Mesendoderm (in vitro differentiated cells): ENCODE measurements around the gene BCL6.

Experiments
- DNase-seq: peaks from one replicate; pipeline ENCODE4 v3.0.0; 2013
- H2AK5ac ChIP-seq: 2 replicates; pipeline ENCODE4 v1.6.1; 2013; ENCODE audit warnings: low read length, inconsistent platforms
- H2BK120ac ChIP-seq: 2 replicates; pipeline ENCODE4 v1.6.1; 2013; ENCODE audit warnings: low read depth, mild to moderate bottlenecking, low read length, moderate library complexity, mixed read lengths
- H2BK15ac ChIP-seq: replicated peaks from 2 replicates; pipeline ENCODE4 v1.6.1; 2013; ENCODE audit warnings: low read depth, mild to moderate bottlenecking, moderate library complexity
- H2BK5ac ChIP-seq: 2 replicates; pipeline ENCODE4 v1.6.1; 2013; ENCODE audit warnings: low read length, inconsistent platforms
- H3K18ac ChIP-seq: 2 replicates; pipeline ENCODE4 v1.6.1; 2013; ENCODE audit warnings: mild to moderate bottlenecking, low read length, mixed read lengths
- H3K23ac ChIP-seq: one replicate; pipeline ENCODE4 v1.6.1; 2013; ENCODE audit warnings: low read length
- H3K27ac ChIP-seq: 2 replicates; pipeline ENCODE4 v1.5.1; 2013; ENCODE audit warnings: low read depth, mild to moderate bottlenecking, inconsistent platforms, low read length, moderate library complexity
- H3K27me3 ChIP-seq: 2 replicates; pipeline ENCODE4 v1.6.1; 2013; ENCODE audit warnings: low read length, control low read depth, mild to moderate bottlenecking, inconsistent platforms; ENCODE audit not compliant: insufficient read depth, poor library complexity
- H3K36me3 ChIP-seq: 2 replicates; pipeline ENCODE4 v1.6.1; 2013; ENCODE audit warnings: low read length, inconsistent platforms; ENCODE audit not compliant: control insufficient read depth, insufficient read depth
- H3K4ac ChIP-seq: one replicate; pipeline ENCODE4 v1.6.1; 2013; ENCODE audit warnings: low read depth, mild to moderate bottlenecking, low read length, moderate library complexity
- H3K4me1 ChIP-seq: 2 replicates; pipeline ENCODE4 v1.6.1; 2013; ENCODE audit warnings: low read depth, low read length, inconsistent platforms; ENCODE audit not compliant: control insufficient read depth
- H3K4me2 ChIP-seq: 2 replicates; pipeline ENCODE4 v1.6.1; 2013; ENCODE audit warnings: low read length
- H3K4me3 ChIP-seq: 2 replicates; pipeline ENCODE4 v1.5.1; 2013; ENCODE audit warnings: mild to moderate bottlenecking, low read length
- H3K56ac ChIP-seq: one replicate; pipeline ENCODE4 v1.6.1; 2013; ENCODE audit warnings: low read length
- H3K79me1 ChIP-seq: 2 replicates; pipeline ENCODE4 v1.6.1; 2013; ENCODE audit warnings: low read length, inconsistent platforms
- H3K79me2 ChIP-seq: 2 replicates; pipeline ENCODE4 v1.6.1; 2013; ENCODE audit warnings: mild to moderate bottlenecking, low read length; ENCODE audit not compliant: control insufficient read depth, insufficient read depth
- H3K9ac ChIP-seq: 2 replicates; pipeline ENCODE4 v1.6.1; 2013; ENCODE audit warnings: low read length, inconsistent platforms
- H4K5ac ChIP-seq: one replicate; pipeline ENCODE4 v1.6.1; 2013; ENCODE audit warnings: low read length
- H4K8ac ChIP-seq: one replicate; pipeline ENCODE4 v1.6.1; 2013; ENCODE audit warnings: low read depth, mild to moderate bottlenecking, control low read depth, low read length, moderate library complexity
- WGBS: extraction: QIAGEN DNeasy Blood & Tissue Kit; methylation state at CpG from one replicate; pipeline ENCODE4 v1.1.7; 2013; ENCODE audit warnings: low lambda C conversion rate, missing lambda C conversion rate; ENCODE audit not compliant: insufficient coverage; ENCODE audit errors: extremely low coverage; 5-methylcytosine and 5-hydroxymethylcytosine counted together

The BCL6 gene

DNA sequence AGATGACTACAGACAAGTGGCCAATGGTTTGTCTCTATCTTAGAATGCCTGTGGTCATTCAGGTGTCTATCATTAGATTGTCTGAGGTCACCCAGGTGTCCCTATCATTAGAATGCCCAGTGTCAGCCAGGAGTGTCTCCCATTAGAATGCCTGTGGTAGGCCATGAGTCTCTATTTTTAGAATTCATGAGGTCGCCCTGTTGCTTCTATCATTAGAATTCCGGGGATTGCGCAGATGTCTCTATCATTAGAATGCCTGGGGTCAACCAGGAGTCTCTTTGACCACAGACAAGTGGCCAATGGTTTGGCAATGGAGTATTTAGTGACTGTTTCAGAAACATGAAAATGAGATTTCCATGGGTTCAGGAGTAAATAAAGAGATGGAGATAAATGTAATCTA lies 50.5 kb downstream of the BCL6 start:
- no peak overlapping the region for H3K27ac ChIP-seq
- DNase-seq = no peak

DNA sequence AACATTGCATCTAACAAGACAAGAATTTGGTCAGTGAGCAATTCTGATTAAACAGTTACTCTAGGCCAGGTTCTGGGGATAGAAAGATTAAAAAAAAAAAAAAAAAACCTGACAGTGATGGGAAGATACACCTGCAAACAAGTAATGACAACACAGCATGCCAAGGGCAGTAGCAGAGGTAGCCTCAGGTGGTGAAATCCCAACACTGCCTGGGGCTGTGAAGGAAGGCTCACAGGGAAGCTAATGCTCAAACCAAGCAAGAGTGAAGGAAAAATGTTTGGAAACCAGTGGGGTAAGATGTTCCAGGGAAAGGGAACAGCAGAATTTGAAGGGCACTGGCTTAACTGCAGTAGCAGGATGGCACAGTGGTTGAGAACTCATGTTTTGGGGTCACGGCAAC lies 51.8 kb downstream of the BCL6 start:
- H3K79me1 ChIP-seq = no peaks in the 10 kb centered on the region
- no peak overlapping the region for H3K56ac ChIP-seq
- H3K4me2 ChIP-seq = no peak overlapping the region
- H2AK5ac ChIP-seq = no peak overlapping the region
- H3K4me3 ChIP-seq = no peak overlapping the region
- no peak overlapping the region for H2BK5ac ChIP-seq
- no peak overlapping the region for H3K18ac ChIP-seq
- H3K4me1 ChIP-seq = no peaks in the 10 kb centered on the region
- H4K5ac ChIP-seq = no peak overlapping the region
- H3K23ac ChIP-seq = no peak overlapping the region
- H3K27me3 ChIP-seq = no peaks in the 10 kb centered on the region
- no peaks in the 10 kb centered on the region for H3K79me2 ChIP-seq
- no CpG with 5 or more reads among the region's 1 CpG for WGBS
- no peak overlapping the region for H3K4ac ChIP-seq
- no peaks in the 10 kb centered on the region for H3K36me3 ChIP-seq
- no peak overlapping the region for H3K9ac ChIP-seq
- no peak overlapping the region for H4K8ac ChIP-seq
- no peak for DNase-seq
- no peak overlapping the region for H3K27ac ChIP-seq
- no peak overlapping the region for H2BK15ac ChIP-seq
- no peak overlapping the region for H2BK120ac ChIP-seq

More for the DNA sequence above, 50.5 kb downstream of the BCL6 start:
- Histone ChIP-seq H3K4ac (no peak overlapping the region), H3K27me3 (no peaks in the 10 kb centered on the region), H4K5ac (no peak overlapping the region), H3K56ac (no peak overlapping the region), H2BK120ac (no peak overlapping the region), H3K9ac (no peak overlapping the region), H2AK5ac (no peak overlapping the region), H3K4me1 (no peaks in the 10 kb centered on the region), H2BK15ac (no peak overlapping the region), H3K36me3 (no peaks in the 10 kb centered on the region), H3K79me1 (no peaks in the 10 kb centered on the region), H3K23ac (no peak overlapping the region), H3K18ac (no peak overlapping the region), H3K4me2 (no peak overlapping the region), H3K79me2 (no peaks in the 10 kb centered on the region), H3K4me3 (no peak overlapping the region), H4K8ac (no peak overlapping the region), H2BK5ac (no peak overlapping the region)
- WGBS = no CpG with 5 or more reads among the region's 3 CpGs

DNA sequence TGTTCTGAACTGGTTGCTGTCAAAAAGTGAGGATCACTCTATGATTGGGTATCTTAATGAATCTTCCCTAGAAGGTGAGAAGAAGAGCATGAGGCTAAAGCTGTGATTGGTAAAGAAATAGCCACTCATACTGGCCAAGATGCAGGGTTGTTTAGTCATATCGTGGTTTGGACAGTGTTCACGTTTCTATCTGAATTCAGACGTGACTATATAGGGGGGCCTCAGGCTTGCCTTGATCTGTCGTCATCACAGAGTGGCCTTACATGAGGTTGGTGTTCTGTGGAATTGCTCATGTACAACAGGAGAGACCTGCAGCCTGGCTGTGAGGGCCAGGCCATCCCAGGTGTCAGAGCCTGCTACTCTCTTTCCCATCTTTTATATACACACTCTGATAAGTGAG lies 55.3 kb downstream of the BCL6 start:
- H3K4me2 ChIP-seq = no peak overlapping the region
- no peak overlapping the region for H3K18ac ChIP-seq
- no peak overlapping the region for H2BK120ac ChIP-seq
- H2BK15ac ChIP-seq = no peak overlapping the region
- no peak for DNase-seq
- no peaks in the 10 kb centered on the region for H3K4me1 ChIP-seq
- H3K27ac ChIP-seq = no peak overlapping the region
- no peaks in the 10 kb centered on the region for H3K27me3 ChIP-seq
- H3K9ac ChIP-seq = no peak overlapping the region
- H3K36me3 ChIP-seq = no peaks in the 10 kb centered on the region
- H4K5ac ChIP-seq = no peak overlapping the region
- H3K79me2 ChIP-seq = no peaks in the 10 kb centered on the region
- H3K23ac ChIP-seq = no peak overlapping the region
- no peaks in the 10 kb centered on the region for H3K79me1 ChIP-seq
- H3K4ac ChIP-seq = no peak overlapping the region
- no peak overlapping the region for H4K8ac ChIP-seq
- WGBS = no CpG with 5 or more reads among the region's 4 CpGs
- no peak overlapping the region for H3K56ac ChIP-seq
- H2AK5ac ChIP-seq = no peak overlapping the region
- no peak overlapping the region for H3K4me3 ChIP-seq
- H2BK5ac ChIP-seq = no peak overlapping the region

- no peak overlapping the region for H4K8ac ChIP-seq
- no CpG with 5 or more reads among the region's 5 CpGs for WGBS
- no peaks in the 10 kb centered on the region for H3K79me1 ChIP-seq
- H3K4me3 ChIP-seq = no peak overlapping the region
- no peak overlapping the region for H3K18ac ChIP-seq
- H3K4me2 ChIP-seq = no peak overlapping the region
- H3K36me3 ChIP-seq = no peaks in the 10 kb centered on the region
- H2BK5ac ChIP-seq = no peak overlapping the region
- no peak overlapping the region for H3K9ac ChIP-seq
- no peak overlapping the region for H2BK120ac ChIP-seq
- no peaks in the 10 kb centered on the region for H3K4me1 ChIP-seq
- no peak overlapping the region for H4K5ac ChIP-seq
- no peak overlapping the region for H3K23ac ChIP-seq
- no peak overlapping the region for H2BK15ac ChIP-seq
- no peak overlapping the region for H2AK5ac ChIP-seq
- H3K79me2 ChIP-seq = no peaks in the 10 kb centered on the region
- no peak overlapping the region for H3K27ac ChIP-seq
- DNase-seq = no peak
- H3K56ac ChIP-seq = no peak overlapping the region
- no peaks in the 10 kb centered on the region for H3K27me3 ChIP-seq
- no peak overlapping the region for H3K4ac ChIP-seq
Measured at GRCh38 chr3:187686621-187687273, 58.5 kb downstream of the BCL6 start.

DNA sequence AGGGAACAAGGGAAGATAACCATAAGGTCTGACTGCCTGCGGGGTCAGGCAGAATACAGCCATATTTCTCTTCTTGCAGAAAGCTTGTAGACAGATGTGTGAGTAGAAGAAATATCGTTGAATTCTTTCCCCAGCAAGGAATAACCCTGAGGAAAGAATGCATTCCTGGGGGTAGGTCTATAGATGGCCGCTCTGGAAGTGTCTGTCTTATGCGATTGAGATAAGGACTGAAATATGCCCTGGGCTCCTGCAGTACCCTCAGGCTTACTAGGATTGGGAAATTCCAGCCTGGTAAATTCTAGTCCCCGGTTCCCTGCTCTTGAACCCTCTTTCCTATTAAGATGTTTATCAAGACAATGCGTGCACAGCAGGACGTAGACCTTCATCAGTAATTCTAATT lies 59.3 kb downstream of the BCL6 start:
- Histone ChIP-seq H2AK5ac (no peak overlapping the region), H2BK15ac (no peak overlapping the region), H4K8ac (no peak overlapping the region), H2BK5ac (no peak overlapping the region), H2BK120ac (no peak overlapping the region), H3K9ac (no peak overlapping the region), H3K18ac (no peak overlapping the region), H4K5ac (no peak overlapping the region), H3K4me1 (no peaks in the 10 kb centered on the region), H3K27ac (no peak overlapping the region), H3K27me3 (no peaks in the 10 kb centered on the region), H3K36me3 (no peaks in the 10 kb centered on the region), H3K4me2 (no peak overlapping the region), H3K79me1 (no peaks in the 10 kb centered on the region), H3K79me2 (no peaks in the 10 kb centered on the region), H3K4ac (no peak overlapping the region), H3K56ac (no peak overlapping the region), H3K23ac (no peak overlapping the region), H3K4me3 (no peak overlapping the region)
- DNase-seq = peak; percentile 16
- no CpG with 5 or more reads among the region's 7 CpGs for WGBS

GRCh38 chr3:187684880-187685279 lies 60.4 kb downstream of the BCL6 start:
- Histone ChIP-seq H3K56ac (no peak overlapping the region), H3K79me2 (no peaks in the 10 kb centered on the region), H2BK5ac (no peak overlapping the region), H3K9ac (no peak overlapping the region), H4K5ac (no peak overlapping the region), H3K4me3 (no peak overlapping the region), H2BK120ac (no peak overlapping the region), H4K8ac (no peak overlapping the region), H3K79me1 (no peaks in the 10 kb centered on the region), H3K18ac (no peak overlapping the region), H3K4ac (no peak overlapping the region), H3K36me3 (no peaks in the 10 kb centered on the region), H2BK15ac (no peak overlapping the region), H3K4me1 (no peaks in the 10 kb centered on the region), H2AK5ac (no peak overlapping the region), H3K23ac (no peak overlapping the region), H3K4me2 (no peak overlapping the region), H3K27ac (no peak overlapping the region), H3K27me3 (no peaks in the 10 kb centered on the region)
- WGBS = no CpG with 5 or more reads among the region's 2 CpGs
- DNase-seq = no peak
